HFFc6 (cell line): ENCODE results near the gene NUP93. TPM values are rescaled to one million over a fixed set of nuclear protein-coding genes. Genes with fewer than 3 reads are reported as not detected.

Experiments
- DNase-seq: peaks from one replicate; pipeline ENCODE4 v3.0.0-alpha.2; 2018
- H3K27ac Mint-ChIP-seq: 2 replicates; pipeline ENCODE4 v1.8.0; 2020; ENCODE audit warnings: mild to moderate bottlenecking, mixed read lengths
- H3K27me3 Mint-ChIP-seq: 2 replicates; pipeline ENCODE4 v1.8.0; 2021; ENCODE audit warnings: mild to moderate bottlenecking, moderate library complexity, mixed read lengths; ENCODE audit not compliant: insufficient read depth
- H3K36me3 Mint-ChIP-seq: 2 replicates; pipeline ENCODE4 v1.8.0; 2021; ENCODE audit warnings: low read depth, mixed read lengths
- H3K4me1 Mint-ChIP-seq: 2 replicates; pipeline ENCODE4 v1.8.0; 2020; ENCODE audit warnings: low read depth, mixed read lengths
- H3K4me3 Mint-ChIP-seq: 2 replicates; pipeline ENCODE4 v1.8.0; 2020; ENCODE audit warnings: mild to moderate bottlenecking, moderate library complexity, mixed read lengths
- H3K9me3 Mint-ChIP-seq: 2 replicates; pipeline ENCODE4 v1.8.0; 2020; ENCODE audit warnings: mild to moderate bottlenecking, mixed read lengths
- total RNA-seq, 6 experiments: library from RNA; stranded (reverse); fragmentation: NEBNext Ultra II Directional; extraction: Animal tissue kit (Norgen Biotek cat#: 25700); gene quantifications; 2 replicates in 1 of 6; 3 replicates in 5 of 6; pipeline ENCODE4 v1.2.3, GENCODE V29; 2021
- TF ChIP-seq, protein P1 (sequence below): fragments of 200-600 bp; sonication (generic); IDR thresholded peaks from 2 replicates; pipeline ENCODE4 v1.5.0; 2021; ENCODE audit warnings: antibody characterized with exemption, mild to moderate bottlenecking

NUP93 gene
- total RNA-seq, 6 experiments from 2014 or later, result 58.6 to 84.0 (median 78.8) TPM

- DNase-seq, result no peak
- Mint-ChIP-seq H3K9me3 (no peaks in the 10 kb centered on the region), H3K27me3 (peaks cover 3% of the 10 kb centered on the region; the same call in 1 of the 2 replicates), H3K4me3 (no peak overlapping the region), H3K36me3 (peaks cover 23% of the 10 kb centered on the region), H3K4me1 (peaks cover 83% of the 10 kb centered on the region), H3K27ac (peak overlapping the region; percentile 91; the same call in 1 of the 2 replicates)
- TF ChIP-seq, protein P1, sequence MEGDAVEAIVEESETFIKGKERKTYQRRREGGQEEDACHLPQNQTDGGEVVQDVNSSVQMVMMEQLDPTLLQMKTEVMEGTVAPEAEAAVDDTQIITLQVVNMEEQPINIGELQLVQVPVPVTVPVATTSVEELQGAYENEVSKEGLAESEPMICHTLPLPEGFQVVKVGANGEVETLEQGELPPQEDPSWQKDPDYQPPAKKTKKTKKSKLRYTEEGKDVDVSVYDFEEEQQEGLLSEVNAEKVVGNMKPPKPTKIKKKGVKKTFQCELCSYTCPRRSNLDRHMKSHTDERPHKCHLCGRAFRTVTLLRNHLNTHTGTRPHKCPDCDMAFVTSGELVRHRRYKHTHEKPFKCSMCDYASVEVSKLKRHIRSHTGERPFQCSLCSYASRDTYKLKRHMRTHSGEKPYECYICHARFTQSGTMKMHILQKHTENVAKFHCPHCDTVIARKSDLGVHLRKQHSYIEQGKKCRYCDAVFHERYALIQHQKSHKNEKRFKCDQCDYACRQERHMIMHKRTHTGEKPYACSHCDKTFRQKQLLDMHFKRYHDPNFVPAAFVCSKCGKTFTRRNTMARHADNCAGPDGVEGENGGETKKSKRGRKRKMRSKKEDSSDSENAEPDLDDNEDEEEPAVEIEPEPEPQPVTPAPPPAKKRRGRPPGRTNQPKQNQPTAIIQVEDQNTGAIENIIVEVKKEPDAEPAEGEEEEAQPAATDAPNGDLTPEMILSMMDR, result no peak
These were observed 15.2 kb downstream of the NUP93 start for GRCh38 chr16:56744996-56745640.

GRCh38 chr16:56747486-56748045 lies 17.6 kb downstream of the NUP93 start:
- H3K9me3 Mint-ChIP-seq, result no peaks in the 10 kb centered on the region
- DNase-seq, result no peak
- peaks cover 3% of the 10 kb centered on the region; the same call in 1 of the 2 replicates for H3K27me3 Mint-ChIP-seq
- H3K4me1 Mint-ChIP-seq, result peaks cover 79% of the 10 kb centered on the region
- no peak overlapping the region for H3K4me3 Mint-ChIP-seq
- H3K27ac Mint-ChIP-seq, result peak overlapping the region; percentile 24; the same call in 1 of the 2 replicates
- TF ChIP-seq, protein P1, result no peak
- H3K36me3 Mint-ChIP-seq, result peaks cover 28% of the 10 kb centered on the region

- peaks cover 3% of the 10 kb centered on the region; the same call in 1 of the 2 replicates for H3K27me3 Mint-ChIP-seq
- H3K4me1 Mint-ChIP-seq, result peaks cover 79% of the 10 kb centered on the region
These were observed 18.3 kb downstream of the NUP93 start for GRCh38 chr16:56748191-56748590.

DNA sequence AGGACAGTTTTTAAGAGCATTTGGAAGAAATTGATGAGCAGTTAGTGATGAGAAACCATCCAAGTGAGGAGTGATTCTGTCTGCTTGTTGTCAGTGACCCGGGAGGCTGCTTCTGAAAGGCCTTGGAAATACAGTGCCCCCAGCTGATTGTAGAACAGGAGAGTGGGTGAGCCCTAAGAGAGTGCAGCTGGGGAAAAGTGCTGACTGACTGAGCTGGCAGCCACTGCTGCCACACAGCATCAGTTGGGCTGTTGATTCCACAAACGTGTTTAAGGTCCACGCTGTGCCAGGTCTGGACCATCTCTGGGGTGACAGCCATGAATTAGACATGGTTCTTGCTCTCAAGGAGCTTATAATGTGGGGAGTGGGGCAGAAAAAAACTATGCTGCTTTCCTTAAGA lies 18.9 kb downstream of the NUP93 start:
- Mint-ChIP-seq H3K27me3 (peaks cover 3% of the 10 kb centered on the region; the same call in 1 of the 2 replicates), H3K36me3 (peaks cover 32% of the 10 kb centered on the region), H3K4me3 (no peak overlapping the region), H3K27ac (peak overlapping the region; percentile 55; the same call in 1 of the 2 replicates), H3K4me1 (peaks cover 79% of the 10 kb centered on the region), H3K9me3 (peaks cover 3% of the 10 kb centered on the region; the same call in 1 of the 2 replicates)
- DNase-seq, result no peak
- TF ChIP-seq, protein P1, result no peak

More at GRCh38 chr16:56748191-56748590, 18.3 kb downstream of the NUP93 start:
- Mint-ChIP-seq H3K9me3 (no peaks in the 10 kb centered on the region), H3K4me3 (no peak overlapping the region), H3K36me3 (peaks cover 28% of the 10 kb centered on the region), H3K27ac (peak overlapping the region; percentile 71)
- TF ChIP-seq, protein P1, result no peak
- DNase-seq, result no peak

- peaks cover 35% of the 10 kb centered on the region for H3K36me3 Mint-ChIP-seq
These were observed 20.0 kb downstream of the NUP93 start for GRCh38 chr16:56749672-56750491.

More at GRCh38 chr16:56749672-56750491, 20.0 kb downstream of the NUP93 start:
- Mint-ChIP-seq H3K4me1 (peaks cover 73% of the 10 kb centered on the region), H3K9me3 (peaks cover 6% of the 10 kb centered on the region; the same call in 1 of the 2 replicates), H3K27me3 (peaks cover 3% of the 10 kb centered on the region; the same call in 1 of the 2 replicates), H3K27ac (peak overlapping the region; percentile 55; the same call in 1 of the 2 replicates), H3K4me3 (no peak overlapping the region)
- DNase-seq, result no peak
- TF ChIP-seq, protein P1, result no peak
